GM06990 (cell line): ENCODE results near the gene IL18BP.

Experiments used
- DNase-seq: peaks from one replicate; pipeline ENCODE4 v3.0.0-alpha.2; 2011; ENCODE audit not compliant: insufficient read length; ENCODE audit errors: extremely low read depth
- H3K27me3 ChIP-seq: replicated peaks from 2 replicates; pipeline ENCODE4 v1.6.0; 2011; ENCODE audit warnings: low read length; ENCODE audit not compliant: control insufficient read depth, insufficient read depth
- H3K36me3 ChIP-seq: 2 replicates; pipeline ENCODE4 v1.5.1; 2011; ENCODE audit warnings: low read length; ENCODE audit not compliant: control insufficient read depth, insufficient read depth
- H3K4me3 ChIP-seq: replicated peaks from 2 replicates; pipeline ENCODE4 v1.5.1; 2011; ENCODE audit warnings: low read depth, mild to moderate bottlenecking, control low read depth, low read length
- TF ChIP-seq, protein P1 (sequence below): IDR thresholded peaks from 2 replicates; pipeline ENCODE4 v1.5.1; 2011; ENCODE audit warnings: low read length, control low read depth, mild to moderate bottlenecking, inconsistent platforms; ENCODE audit not compliant: insufficient read depth, poor library complexity, severe bottlenecking

Gene IL18BP

DNA sequence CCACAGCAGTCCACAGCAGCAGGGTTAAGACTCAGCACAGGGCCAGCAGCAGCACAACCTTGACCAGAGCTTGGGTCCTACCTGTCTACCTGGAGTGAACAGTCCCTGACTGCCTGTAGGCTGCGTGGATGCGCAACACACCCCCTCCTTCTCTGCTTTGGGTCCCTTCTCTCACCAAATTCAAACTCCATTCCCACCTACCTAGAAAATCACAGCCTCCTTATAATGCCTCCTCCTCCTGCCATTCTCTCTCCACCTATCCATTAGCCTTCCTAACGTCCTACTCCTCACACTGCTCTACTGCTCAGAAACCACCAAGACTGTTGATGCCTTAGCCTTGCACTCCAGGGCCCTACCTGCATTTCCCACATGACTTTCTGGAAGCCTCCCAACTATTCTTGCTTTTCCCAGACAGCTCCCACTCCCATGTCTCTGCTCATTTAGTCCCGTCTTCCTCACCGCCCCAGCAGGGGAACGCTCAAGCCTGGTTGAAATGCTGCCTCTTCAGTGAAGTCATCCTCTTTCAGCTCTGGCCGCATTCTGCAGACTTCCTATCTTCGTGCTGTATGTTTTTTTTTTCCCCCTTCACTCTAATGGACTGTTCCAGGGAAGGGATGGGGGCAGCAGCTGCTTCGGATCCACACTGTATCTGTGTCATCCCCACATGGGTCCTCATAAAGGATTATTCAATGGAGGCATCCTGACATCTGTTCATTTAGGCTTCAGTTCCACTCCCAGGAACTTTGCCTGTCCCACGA lies 3.3 kb downstream of the IL18BP start:
- TF ChIP-seq, protein P1, sequence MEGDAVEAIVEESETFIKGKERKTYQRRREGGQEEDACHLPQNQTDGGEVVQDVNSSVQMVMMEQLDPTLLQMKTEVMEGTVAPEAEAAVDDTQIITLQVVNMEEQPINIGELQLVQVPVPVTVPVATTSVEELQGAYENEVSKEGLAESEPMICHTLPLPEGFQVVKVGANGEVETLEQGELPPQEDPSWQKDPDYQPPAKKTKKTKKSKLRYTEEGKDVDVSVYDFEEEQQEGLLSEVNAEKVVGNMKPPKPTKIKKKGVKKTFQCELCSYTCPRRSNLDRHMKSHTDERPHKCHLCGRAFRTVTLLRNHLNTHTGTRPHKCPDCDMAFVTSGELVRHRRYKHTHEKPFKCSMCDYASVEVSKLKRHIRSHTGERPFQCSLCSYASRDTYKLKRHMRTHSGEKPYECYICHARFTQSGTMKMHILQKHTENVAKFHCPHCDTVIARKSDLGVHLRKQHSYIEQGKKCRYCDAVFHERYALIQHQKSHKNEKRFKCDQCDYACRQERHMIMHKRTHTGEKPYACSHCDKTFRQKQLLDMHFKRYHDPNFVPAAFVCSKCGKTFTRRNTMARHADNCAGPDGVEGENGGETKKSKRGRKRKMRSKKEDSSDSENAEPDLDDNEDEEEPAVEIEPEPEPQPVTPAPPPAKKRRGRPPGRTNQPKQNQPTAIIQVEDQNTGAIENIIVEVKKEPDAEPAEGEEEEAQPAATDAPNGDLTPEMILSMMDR = no peak
- Histone ChIP-seq H3K4me3 (no peak overlapping the region), H3K27me3 (no peaks in the 10 kb centered on the region), H3K36me3 (peaks cover 65% of the 10 kb centered on the region)
- no peak for DNase-seq

DNA sequence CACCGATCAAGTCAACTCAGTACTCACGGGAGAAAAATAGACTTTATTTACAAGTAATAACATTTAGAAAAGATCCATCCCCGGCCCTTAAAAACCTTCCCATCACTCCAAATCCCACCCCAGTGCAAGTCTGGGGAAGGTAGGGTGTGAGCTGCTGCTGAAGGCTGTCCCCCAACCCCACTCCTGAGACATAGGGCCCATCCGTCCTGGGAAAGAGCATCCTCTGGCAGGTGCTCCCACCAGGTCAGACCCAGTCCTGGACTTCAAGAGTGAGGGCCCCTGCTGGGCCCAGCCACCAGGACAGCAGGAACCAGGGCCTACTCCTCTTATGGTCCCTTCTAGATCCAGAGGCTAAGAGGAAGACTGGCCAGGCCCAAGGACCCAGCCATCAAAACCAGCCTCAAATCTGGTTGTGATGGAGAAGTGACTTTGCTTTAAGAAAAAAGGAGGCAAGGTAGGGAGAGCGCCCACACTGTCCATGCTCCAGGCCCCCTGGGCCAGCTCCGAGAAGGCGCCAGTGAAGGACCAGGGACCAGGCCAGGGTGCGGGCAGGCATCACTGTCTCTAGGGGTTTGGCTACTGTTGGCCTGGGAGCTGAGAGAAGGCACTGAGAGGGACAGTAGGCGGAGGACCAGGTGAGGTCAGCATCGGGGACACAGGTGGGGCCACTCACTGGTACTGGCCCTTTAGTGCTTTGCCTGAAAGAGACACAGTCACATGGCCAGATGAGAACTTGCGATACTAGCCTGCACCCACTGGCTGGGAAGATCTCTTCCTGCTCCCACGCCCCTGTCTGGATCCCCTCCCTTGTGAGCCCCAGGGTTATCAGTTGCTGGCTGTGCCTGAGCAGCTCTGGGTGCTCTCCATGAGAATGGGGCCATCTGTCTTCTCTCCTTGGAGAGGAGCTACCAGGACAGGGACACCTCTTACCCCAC lies 4.4 kb downstream of the IL18BP start:
- H3K4me3 ChIP-seq = no peak overlapping the region
- H3K27me3 ChIP-seq = no peaks in the 10 kb centered on the region
- H3K36me3 ChIP-seq = peaks cover 72% of the 10 kb centered on the region
- TF ChIP-seq, protein P1 = no peak
- no peak for DNase-seq

DNA sequence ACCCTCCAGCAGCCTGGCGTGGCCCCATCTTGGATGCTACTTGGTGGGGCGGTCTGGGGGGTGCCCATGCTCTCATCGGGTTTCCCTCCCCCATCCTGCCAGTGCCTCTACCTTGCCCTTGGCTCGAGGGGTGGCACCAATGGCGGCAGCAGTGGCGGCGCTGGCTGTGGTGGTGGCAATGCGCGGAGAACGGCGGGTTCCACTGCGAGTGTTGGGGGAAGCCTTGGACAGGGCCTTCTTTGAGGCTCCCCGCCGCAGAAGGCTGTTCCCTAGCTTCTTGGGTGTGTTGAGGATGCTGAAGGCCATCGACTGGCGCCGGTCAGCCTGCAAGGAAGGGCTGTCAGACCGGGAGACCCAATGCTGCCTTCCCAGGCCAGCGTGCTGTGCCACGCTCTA lies 5.1 kb downstream of the IL18BP start:
- DNase-seq = no peak
- TF ChIP-seq, protein P1 = no peak
- peaks cover 73% of the 10 kb centered on the region for H3K36me3 ChIP-seq
- H3K4me3 ChIP-seq = no peak overlapping the region
- no peaks in the 10 kb centered on the region for H3K27me3 ChIP-seq

DNA sequence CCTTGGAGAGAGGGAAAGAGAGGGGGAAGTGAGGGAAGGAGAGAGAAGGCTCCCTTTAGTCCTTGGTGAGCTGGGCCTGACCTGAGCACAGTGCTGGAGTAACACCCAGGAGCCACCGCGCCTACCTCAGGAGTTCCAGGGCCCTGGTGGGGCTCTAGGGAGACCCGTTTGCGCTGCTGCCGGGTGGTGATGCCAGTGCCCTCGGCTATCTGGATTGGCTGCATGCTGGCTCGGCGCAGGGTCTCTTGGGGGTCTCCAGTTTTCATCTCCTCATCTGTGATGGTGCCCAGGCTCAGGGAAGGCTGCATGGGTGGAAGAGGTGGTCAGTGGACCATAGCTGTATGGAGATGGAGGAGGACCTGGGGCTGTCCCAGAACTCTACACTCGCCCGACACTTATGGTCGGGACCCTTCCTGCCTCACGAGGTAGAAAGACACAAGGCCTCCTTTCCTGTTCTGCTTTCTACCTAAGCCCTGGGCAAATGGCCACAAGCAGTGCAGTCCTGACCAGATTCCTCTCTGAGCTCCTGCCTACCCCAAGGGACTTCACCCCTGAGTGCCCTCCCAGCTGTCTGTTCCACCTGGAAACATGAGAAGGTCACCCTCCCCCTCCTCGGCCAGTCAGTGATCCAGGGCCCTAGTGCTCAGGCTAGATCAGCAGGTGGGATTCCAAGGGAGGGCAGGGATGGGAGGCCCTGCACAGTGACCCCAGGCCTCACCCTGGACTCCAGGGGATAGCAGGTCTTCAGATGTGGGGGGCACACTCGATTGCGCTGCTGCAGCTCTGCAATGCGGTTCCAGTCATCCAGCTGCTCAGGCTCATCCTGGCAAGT lies 6.0 kb downstream of the IL18BP start:
- TF ChIP-seq, protein P1 = no peak
- Histone ChIP-seq H3K36me3 (peaks cover 78% of the 10 kb centered on the region), H3K4me3 (no peak overlapping the region), H3K27me3 (no peaks in the 10 kb centered on the region)
- DNase-seq = no peak

DNA sequence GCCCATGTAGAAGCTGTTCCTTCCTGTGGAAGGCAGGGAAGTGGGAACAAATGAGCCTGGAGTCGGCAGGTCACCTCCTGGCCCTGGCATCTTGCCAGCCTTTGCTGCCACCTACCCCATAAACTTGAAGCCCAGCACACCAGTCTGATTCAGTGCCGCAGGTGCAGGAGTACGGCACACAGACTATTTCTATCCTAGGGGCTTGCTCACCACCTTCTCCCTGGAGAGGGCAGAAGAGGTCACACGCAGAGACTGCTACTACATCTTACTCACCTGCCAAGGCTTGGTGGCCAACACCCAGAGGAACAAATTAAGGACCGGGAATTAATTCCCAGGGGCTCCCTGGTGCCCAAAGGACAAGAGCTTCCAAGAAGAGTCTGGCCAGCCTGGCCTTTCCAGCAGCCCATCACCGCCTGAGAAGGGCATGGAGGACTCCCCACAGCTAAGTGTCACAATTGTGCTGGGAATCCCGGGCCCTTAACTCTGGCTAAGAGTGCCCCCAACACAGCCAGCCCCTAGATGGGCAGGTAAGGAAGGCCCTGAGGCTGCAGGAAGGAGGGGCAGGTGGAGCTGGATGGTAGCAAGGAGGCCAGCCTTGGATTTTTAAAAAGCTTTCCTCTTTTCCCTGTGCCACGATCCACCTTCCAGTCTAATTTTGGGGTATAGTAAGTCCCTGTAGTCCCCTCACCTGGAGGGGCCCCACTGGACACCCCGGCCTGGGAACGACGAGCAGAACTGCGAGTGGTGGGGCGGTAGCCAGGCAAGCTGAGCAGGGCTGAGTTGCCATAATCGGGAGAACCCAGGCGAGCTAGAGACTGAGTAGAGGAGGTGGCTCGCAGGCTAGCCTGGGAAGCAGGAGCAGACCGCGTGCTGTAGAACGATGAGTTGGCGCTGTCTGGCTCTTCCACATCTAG lies 6.9 kb downstream of the IL18BP start:
- H3K27me3 ChIP-seq = no peaks in the 10 kb centered on the region
- TF ChIP-seq, protein P1 = no peak
- no peak for DNase-seq
- no peak overlapping the region for H3K4me3 ChIP-seq
- peaks cover 78% of the 10 kb centered on the region for H3K36me3 ChIP-seq
